Memory B cell (primary cell): Measurements from ENCODE around the gene RXRA.

Experiments used
- ATAC-seq: fragments of 150-1000 bp; cut with Tn5 transposase; 2 replicates; pipeline ENCODE4 v1.10.0; 2021; ENCODE audit warnings: low read depth, mild to moderate bottlenecking, moderate library complexity
- DNase-seq, 2 donors: peaks; one replicate each; pipeline ENCODE4 v3.0.0; 2022; ENCODE audit warnings: low spot score in 2 of 2
- H3K27ac Mint-ChIP-seq: one replicate; pipeline ENCODE4 v1.8.0; 2022; ENCODE audit warnings: mild to moderate bottlenecking, moderate library complexity, mixed read lengths
- H3K27me3 Mint-ChIP-seq: one replicate; pipeline ENCODE4 v1.8.0; 2022; ENCODE audit warnings: mixed read lengths
- H3K36me3 Mint-ChIP-seq: one replicate; pipeline ENCODE4 v1.8.0; 2022; ENCODE audit warnings: mild to moderate bottlenecking, mixed read lengths
- H3K4me1 Mint-ChIP-seq: one replicate; pipeline ENCODE4 v1.8.0; 2022; ENCODE audit warnings: mixed read lengths
- H3K4me3 Mint-ChIP-seq: one replicate; pipeline ENCODE4 v1.8.0; 2022; ENCODE audit warnings: mild to moderate bottlenecking, moderate library complexity, mixed read lengths
- H3K9me3 Mint-ChIP-seq: one replicate; pipeline ENCODE4 v1.8.0; 2022; ENCODE audit warnings: mixed read lengths

The RXRA gene

GRCh38 chr9:134413112-134413715, 87.0 kb downstream of the RXRA start:
- Mint-ChIP-seq H3K27me3 (no peaks in the 10 kb centered on the region), H3K4me3 (no peak overlapping the region), H3K36me3 (peaks cover 2% of the 10 kb centered on the region), H3K4me1 (peaks cover 10% of the 10 kb centered on the region), H3K9me3 (no peaks in the 10 kb centered on the region), H3K27ac (no peak overlapping the region)
- no peak for ATAC-seq
- no peak for DNase-seq

- ATAC-seq (no peak), DNase-seq (no peak)
- Mint-ChIP-seq H3K4me1 (peaks cover 8% of the 10 kb centered on the region), H3K9me3 (no peaks in the 10 kb centered on the region), H3K4me3 (no peak overlapping the region), H3K27ac (no peak overlapping the region), H3K27me3 (no peaks in the 10 kb centered on the region), H3K36me3 (no peaks in the 10 kb centered on the region)
Observed at GRCh38 chr9:134413890-134414623, 87.8 kb downstream of the RXRA start.

GRCh38 chr9:134414900-134415425, 88.7 kb downstream of the RXRA start:
- no peaks in the 10 kb centered on the region for H3K27me3 Mint-ChIP-seq
- H3K4me3 Mint-ChIP-seq: no peak overlapping the region
- H3K4me1 Mint-ChIP-seq: peaks cover 5% of the 10 kb centered on the region
- ATAC-seq: no peak
- no peak for DNase-seq
- H3K36me3 Mint-ChIP-seq: no peaks in the 10 kb centered on the region
- H3K27ac Mint-ChIP-seq: no peak overlapping the region
- H3K9me3 Mint-ChIP-seq: no peaks in the 10 kb centered on the region

GRCh38 chr9:134416385-134417015, 90.2 kb downstream of the RXRA start:
- no peaks in the 10 kb centered on the region for H3K27me3 Mint-ChIP-seq

GRCh38 chr9:134418354-134418753, 92.1 kb downstream of the RXRA start:
- no peaks in the 10 kb centered on the region for H3K27me3 Mint-ChIP-seq
- peaks cover 6% of the 10 kb centered on the region for H3K36me3 Mint-ChIP-seq
- DNase-seq: no peak
- no peaks in the 10 kb centered on the region for H3K9me3 Mint-ChIP-seq
- ATAC-seq: no peak
- H3K4me1 Mint-ChIP-seq: no peaks in the 10 kb centered on the region
- no peak overlapping the region for H3K4me3 Mint-ChIP-seq
- no peak overlapping the region for H3K27ac Mint-ChIP-seq

More at GRCh38 chr9:134416385-134417015, 90.2 kb downstream of the RXRA start:
- no peaks in the 10 kb centered on the region for H3K36me3 Mint-ChIP-seq
- H3K9me3 Mint-ChIP-seq: no peaks in the 10 kb centered on the region
- H3K4me1 Mint-ChIP-seq: peaks cover 4% of the 10 kb centered on the region
- H3K27ac Mint-ChIP-seq: no peak overlapping the region
- no peak overlapping the region for H3K4me3 Mint-ChIP-seq
- no peak for DNase-seq
- no peak for ATAC-seq

- peaks cover 6% of the 10 kb centered on the region for H3K36me3 Mint-ChIP-seq
- H3K4me3 Mint-ChIP-seq: no peak overlapping the region
- DNase-seq (no peak), ATAC-seq (no peak)
- no peaks in the 10 kb centered on the region for H3K4me1 Mint-ChIP-seq
- H3K27me3 Mint-ChIP-seq: no peaks in the 10 kb centered on the region
- no peak overlapping the region for H3K27ac Mint-ChIP-seq
- no peaks in the 10 kb centered on the region for H3K9me3 Mint-ChIP-seq
Observed at GRCh38 chr9:134419000-134419683, 92.9 kb downstream of the RXRA start.

- Mint-ChIP-seq H3K27ac (no peak overlapping the region), H3K4me1 (no peaks in the 10 kb centered on the region), H3K9me3 (no peaks in the 10 kb centered on the region), H3K27me3 (no peaks in the 10 kb centered on the region), H3K36me3 (peaks cover 6% of the 10 kb centered on the region), H3K4me3 (no peak overlapping the region)
- DNase-seq (no peak), ATAC-seq (no peak)
Observed at GRCh38 chr9:134419684-134420076, 93.4 kb downstream of the RXRA start.

- H3K4me3 Mint-ChIP-seq: no peak overlapping the region
- no peaks in the 10 kb centered on the region for H3K27me3 Mint-ChIP-seq
- no peaks in the 10 kb centered on the region for H3K4me1 Mint-ChIP-seq
- no peaks in the 10 kb centered on the region for H3K9me3 Mint-ChIP-seq
- peaks cover 6% of the 10 kb centered on the region for H3K36me3 Mint-ChIP-seq
- ATAC-seq (no peak), DNase-seq (no peak)
- no peak overlapping the region for H3K27ac Mint-ChIP-seq
Observed at GRCh38 chr9:134420281-134420845, 94.1 kb downstream of the RXRA start.

GRCh38 chr9:134420974-134421432, 94.7 kb downstream of the RXRA start:
- ATAC-seq (no peak), DNase-seq (no peak)
- Mint-ChIP-seq H3K36me3 (peaks cover 6% of the 10 kb centered on the region), H3K27me3 (no peaks in the 10 kb centered on the region), H3K4me3 (no peak overlapping the region), H3K27ac (no peak overlapping the region), H3K4me1 (no peaks in the 10 kb centered on the region), H3K9me3 (no peaks in the 10 kb centered on the region)

GRCh38 chr9:134421888-134422287, 95.6 kb downstream of the RXRA start:
- Mint-ChIP-seq H3K4me3 (no peak overlapping the region), H3K27ac (no peak overlapping the region), H3K4me1 (no peaks in the 10 kb centered on the region), H3K27me3 (no peaks in the 10 kb centered on the region), H3K36me3 (peaks cover 6% of the 10 kb centered on the region), H3K9me3 (no peaks in the 10 kb centered on the region)
- no peak for ATAC-seq
- no peak for DNase-seq

- H3K9me3 Mint-ChIP-seq: no peaks in the 10 kb centered on the region
- no peak for DNase-seq
- H3K27ac Mint-ChIP-seq: no peak overlapping the region
- no peak for ATAC-seq
- no peaks in the 10 kb centered on the region for H3K27me3 Mint-ChIP-seq
- H3K36me3 Mint-ChIP-seq: peaks cover 6% of the 10 kb centered on the region
- no peaks in the 10 kb centered on the region for H3K4me1 Mint-ChIP-seq
- no peak overlapping the region for H3K4me3 Mint-ChIP-seq
Observed at GRCh38 chr9:134422301-134423090, 96.2 kb downstream of the RXRA start.

- DNase-seq: no peak
- Mint-ChIP-seq H3K9me3 (no peaks in the 10 kb centered on the region), H3K27me3 (no peaks in the 10 kb centered on the region), H3K36me3 (peaks cover 6% of the 10 kb centered on the region), H3K4me1 (no peaks in the 10 kb centered on the region), H3K27ac (no peak overlapping the region), H3K4me3 (no peak overlapping the region)
- no peak for ATAC-seq
Observed at GRCh38 chr9:134423166-134423565, 96.9 kb downstream of the RXRA start.

- ATAC-seq: no peak
- H3K4me3 Mint-ChIP-seq: no peak overlapping the region
- no peak overlapping the region for H3K27ac Mint-ChIP-seq
- H3K36me3 Mint-ChIP-seq: peaks cover 6% of the 10 kb centered on the region
- DNase-seq: no peak
- no peaks in the 10 kb centered on the region for H3K27me3 Mint-ChIP-seq
- no peaks in the 10 kb centered on the region for H3K9me3 Mint-ChIP-seq
- no peaks in the 10 kb centered on the region for H3K4me1 Mint-ChIP-seq
Observed at GRCh38 chr9:134423749-134424148, 97.5 kb downstream of the RXRA start.
